DMS114 treated with DMSO at 0.1 percent for 48 hours (cell line): ENCODE data around the gene PTTG2.

Source experiments
- DNase-seq: peaks from one replicate; lab custom pipeline; 2025; ENCODE audit not compliant: unreplicated experiment; lab: John Stamatoyannopoulos, UW

Gene PTTG2

DNA sequence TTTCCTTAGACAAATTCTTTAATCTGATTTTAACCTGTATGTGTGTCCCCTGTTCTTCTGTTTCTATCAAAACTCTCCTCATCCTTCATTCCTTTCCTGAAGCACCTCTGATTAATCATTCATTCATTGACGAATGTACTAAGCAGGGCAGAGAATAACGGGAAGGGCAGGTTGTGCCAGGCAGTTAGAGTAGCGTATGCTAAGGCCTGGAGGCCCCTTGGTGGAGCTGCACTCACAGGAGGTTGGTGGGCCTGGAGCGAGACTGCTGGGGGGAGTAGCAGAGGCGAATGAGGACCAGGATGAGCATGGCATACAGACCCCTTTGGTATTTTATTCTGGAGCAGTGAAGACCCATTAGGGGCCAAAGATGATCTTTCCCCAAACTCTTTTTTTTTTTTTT, 22.5 kb downstream of the PTTG2 start:
- DNase-seq = no peak

- DNase-seq = no peak
Measured at GRCh38 chr4:37983951-37984350, 23.8 kb downstream of the PTTG2 start.

DNA sequence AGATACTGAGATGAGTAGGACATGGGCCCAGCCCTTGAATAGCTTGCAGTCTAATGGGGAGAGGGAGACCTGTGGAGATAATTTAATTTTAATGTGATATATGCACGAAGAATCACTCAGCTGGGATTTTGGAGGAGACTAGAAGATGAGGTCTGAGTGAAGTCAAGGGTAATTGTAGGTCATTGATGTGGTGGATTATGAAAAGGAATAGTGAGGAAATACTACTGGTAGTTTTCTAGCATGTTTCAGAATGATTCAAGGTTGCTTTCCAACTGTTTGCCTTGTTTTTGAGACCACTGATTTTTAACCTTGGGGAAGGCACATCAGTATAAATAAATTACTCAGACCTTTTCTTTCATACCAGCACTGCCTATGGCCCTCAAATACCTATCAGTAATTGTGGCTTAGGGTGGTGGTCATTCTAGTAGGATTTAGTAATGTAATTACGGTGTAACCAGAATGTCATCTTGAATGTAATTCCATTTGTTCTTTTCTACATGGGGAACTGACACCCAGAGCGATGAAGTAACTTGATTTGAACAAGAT, 25.6 kb downstream of the PTTG2 start:
- DNase-seq = no peak

DNA sequence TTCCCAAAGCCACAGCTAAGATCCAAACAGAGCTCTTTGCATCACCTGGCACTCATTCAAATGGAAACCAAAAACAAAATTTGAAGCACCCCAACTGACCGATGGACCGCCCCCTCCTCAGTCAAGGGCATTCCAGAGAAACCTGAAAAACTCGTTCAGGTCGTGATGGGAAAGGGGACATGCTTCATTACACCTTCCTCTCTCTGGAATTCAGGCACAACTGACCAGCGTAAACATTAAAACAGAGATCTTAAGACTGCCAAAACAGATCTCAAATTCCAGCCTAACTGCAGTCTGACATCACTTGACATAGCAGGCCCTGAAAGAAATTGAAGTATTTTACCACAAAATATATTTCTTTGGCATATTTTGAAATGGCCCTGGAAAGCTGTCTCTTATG, 28.5 kb downstream of the PTTG2 start:
- DNase-seq = no peak

GRCh38 chr4:37989398-37990260, 29.4 kb downstream of the PTTG2 start:
- no peak for DNase-seq

DNA sequence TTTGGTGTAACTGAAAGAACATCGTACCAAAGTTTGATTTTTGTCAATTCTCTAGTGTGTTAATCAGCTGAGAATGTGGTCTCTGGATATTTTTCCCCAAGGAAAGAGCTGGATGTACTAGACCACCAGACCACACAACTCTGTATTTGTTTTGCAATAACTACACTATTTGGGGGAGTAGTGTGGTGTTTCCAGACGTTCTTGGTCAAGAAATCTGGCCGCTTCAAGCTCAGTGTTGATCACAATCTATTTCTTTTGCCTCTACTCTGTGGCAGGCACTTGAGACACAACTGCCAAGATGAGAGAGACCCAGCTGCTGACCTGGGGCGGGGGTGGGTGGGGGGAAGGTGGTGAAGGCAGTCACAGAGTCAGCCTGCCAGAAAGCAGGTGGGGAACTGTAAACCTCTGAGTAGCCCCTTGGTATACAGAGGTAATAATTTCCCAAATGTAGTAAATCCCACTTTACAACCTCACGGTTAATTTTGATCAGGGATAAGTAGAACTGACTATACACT, 30.6 kb downstream of the PTTG2 start:
- DNase-seq = no peak

- no peak for DNase-seq
Measured at GRCh38 chr4:37991623-37992410, 31.6 kb downstream of the PTTG2 start.

GRCh38 chr4:37993806-37994205, 33.6 kb downstream of the PTTG2 start:
- no peak for DNase-seq

DNA sequence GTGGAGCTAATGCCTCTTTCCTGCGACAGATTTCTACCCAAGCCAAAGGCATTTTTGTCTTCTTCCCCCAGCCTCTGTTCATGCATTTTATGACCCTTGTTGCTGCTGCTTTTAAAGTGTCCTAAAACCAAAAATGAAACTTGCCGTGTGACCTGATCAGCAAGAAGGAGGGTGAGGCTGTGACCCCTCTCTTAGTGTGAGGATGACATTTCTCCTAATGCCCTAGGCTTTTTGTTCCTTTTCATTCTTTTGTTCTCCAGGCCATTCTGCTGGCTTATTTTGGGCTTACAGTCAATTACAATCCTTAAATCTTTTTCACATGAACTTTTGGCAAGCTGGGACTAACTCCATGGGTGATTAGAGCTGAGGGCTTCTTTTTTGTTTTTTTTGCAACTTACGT, 34.4 kb downstream of the PTTG2 start:
- DNase-seq = no peak

- DNase-seq = no peak
Measured at GRCh38 chr4:37995299-37995821, 35.2 kb downstream of the PTTG2 start.

DNA sequence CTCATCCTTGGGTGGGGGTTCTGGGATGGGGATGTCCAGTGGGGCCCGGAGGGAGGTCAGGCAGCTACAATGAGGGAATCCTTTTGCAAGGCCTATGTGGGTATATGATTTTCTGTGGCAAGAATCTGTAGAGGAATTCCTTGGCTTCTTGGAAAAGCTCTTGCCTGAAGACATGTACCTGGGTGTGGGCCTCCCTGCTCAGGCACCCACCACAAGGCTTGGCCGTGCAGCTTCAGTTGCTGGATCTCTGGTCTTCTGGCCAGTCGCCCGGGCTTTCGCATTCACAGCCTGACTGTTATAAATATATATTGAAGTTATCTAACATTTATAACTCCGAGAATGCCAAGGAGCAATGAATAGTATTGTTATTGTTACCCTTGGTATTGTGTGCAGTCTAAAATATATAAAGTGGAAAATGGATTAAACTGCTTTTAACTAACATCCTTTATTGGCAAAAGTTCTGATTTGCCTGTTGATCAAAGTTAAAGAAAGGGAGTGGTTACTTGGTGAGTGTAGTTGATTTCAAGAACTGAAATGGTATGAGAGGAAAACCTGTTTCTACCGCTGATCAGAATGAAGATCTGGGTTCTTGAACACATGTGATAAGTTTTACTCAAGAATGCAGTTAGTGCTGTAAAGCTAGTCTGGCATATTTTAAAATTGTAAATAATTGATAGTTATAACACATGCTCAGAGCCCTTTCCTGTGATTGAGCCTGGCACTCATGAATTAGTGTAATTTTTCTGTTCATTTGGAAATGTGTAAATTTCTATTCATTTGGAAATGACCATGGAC, 36.0 kb downstream of the PTTG2 start:
- no peak for DNase-seq

GRCh38 chr4:37998226-37998625, 38.0 kb downstream of the PTTG2 start:
- DNase-seq = no peak

- no peak for DNase-seq
Measured at GRCh38 chr4:37999000-37999716, 39.0 kb downstream of the PTTG2 start.

DNA sequence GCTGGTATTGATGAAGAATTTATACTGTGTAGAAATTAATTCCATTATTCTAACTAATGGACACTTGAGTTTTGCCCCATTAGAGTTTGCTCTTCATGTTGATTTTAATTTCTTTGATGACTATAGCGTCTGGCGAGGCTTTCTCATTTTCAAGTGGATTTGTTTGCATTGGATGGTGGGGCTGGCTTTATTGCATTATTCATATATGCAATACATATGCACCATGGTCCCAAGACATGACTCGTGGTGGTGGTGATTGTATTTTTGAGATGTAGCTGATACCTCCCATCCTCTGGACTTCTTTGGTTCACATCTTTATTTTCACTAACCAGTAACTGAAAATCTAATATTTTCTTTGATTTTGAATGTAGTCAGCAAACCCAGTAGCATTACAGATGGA, 39.8 kb downstream of the PTTG2 start:
- no peak for DNase-seq

GRCh38 chr4:38001927-38002326, 41.7 kb downstream of the PTTG2 start:
- no peak for DNase-seq

DNA sequence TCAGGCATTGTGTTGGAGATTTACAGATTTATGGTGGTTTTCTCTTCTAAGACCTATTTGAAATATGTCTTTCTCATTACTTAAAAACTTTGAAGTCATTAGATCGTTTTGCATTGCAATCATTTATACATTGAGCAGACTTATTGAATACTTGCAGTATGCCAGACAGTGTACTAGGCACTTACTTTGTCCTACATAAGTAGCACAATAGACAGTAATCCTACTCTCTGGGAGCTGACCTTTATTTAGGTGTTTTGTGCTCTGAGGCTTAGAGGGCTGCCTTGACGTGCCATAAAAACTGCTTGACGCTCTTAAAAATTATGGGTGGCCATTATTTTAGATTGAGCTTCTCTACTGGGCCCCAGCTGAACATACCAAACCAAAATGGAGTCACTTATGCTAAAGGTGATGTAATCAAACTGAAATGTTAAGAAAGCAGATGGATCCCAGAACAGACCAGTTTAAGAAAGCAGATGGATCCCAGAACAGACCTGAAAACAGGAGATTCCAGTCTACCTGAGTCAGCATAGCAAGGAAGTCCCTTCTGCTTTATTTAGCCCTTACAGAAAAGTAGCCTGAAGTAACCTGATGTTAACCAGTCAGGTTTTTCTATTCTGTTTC, 42.4 kb downstream of the PTTG2 start:
- DNase-seq = no peak

DNA sequence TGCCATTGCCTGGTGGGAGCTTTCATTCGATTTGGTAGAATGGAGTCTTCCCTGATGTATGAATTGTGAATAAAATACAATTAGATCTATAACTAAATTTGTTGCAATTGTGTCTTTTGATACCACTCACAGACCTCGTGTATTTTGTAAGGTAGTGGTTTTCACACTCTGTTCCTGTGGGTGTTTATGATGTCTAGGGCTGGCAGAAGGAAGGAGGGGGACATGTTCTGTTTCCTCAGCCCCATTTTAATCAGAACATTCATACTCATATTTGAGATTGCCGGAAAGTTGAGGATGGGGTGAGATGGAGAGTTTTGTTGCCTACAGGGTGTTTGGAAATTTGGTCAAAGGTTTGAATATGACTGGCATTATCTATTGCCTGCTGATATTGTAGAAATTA, 42.9 kb downstream of the PTTG2 start:
- DNase-seq = no peak

DNA sequence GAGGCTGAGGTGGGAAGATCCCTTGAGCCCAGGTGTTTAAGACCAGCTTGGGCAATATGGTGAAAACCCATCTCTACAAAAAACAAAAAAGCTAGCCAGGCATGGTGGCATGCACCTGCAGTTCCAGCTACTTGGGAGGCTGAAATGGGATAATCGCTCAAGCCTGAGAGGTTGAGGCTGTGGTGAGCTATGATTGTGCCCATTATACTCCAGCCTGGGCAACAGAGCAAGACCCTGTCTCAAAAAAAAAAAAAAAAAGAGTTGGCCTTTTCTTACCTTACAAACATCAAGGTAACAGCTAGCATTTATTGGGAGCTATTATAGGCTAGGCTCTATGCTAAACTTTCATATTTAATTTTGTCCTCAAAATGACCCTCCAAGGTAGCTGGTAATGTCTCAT, 43.4 kb downstream of the PTTG2 start:
- no peak for DNase-seq

GRCh38 chr4:38004062-38004461, 43.9 kb downstream of the PTTG2 start:
- DNase-seq = no peak

DNA sequence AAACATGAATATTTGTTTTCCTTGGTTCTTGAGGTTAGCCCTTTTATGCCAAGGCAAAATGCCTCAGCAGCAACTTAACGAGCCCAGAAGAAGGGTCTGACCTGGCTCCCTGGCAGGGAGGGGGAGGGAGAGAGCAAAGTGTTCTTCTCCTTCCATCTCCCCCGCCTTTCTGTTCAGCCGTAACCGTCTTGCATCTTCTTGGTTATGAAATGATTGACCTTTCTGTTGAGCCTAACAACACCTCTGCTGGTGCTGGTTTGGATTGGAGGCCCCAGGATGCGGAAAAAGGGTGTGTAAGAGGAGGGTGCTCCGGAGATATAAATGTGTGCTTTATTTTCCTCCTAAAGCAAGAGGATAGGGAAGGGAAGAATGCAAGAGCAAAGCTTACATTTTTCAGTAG, 44.7 kb downstream of the PTTG2 start:
- DNase-seq = no peak
